ENCODE data around the gene ODF2.

Gene ODF2

DNA sequence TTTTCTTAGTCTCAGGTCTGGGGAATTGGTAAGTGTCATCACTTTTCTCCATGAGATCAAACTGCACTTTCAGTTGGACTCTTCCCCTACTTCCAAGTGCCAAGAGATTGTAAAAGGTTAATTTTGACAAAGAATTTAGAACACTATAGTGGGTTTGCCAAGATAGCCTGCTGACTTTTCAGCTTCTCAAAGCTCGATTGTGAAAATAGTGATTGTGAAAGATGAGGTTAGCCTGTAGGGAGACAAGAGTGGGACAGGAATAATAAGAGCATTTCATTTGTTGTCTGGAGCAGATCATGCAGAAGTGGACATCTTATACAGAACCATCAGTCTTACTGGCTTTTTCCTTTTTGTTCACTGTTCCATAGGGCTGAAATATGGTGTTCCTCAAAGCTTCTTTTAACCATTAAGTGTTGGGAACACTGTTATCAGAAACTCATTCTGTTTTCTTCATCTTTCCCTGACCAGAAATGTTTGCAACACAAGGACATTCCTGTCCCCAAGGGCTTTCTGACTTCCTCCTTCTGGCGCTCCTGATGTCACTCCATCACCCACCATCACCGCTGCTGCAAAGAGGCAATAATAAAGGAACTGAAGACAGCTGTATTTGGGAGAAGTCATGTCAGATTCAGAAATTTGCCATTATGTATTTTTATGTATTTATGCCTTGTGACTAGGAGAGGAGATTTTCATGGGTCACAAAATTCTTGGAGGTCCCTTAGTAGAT, 85.0 kb downstream of the ODF2 start:
- DNase-seq, result no peak

DNA sequence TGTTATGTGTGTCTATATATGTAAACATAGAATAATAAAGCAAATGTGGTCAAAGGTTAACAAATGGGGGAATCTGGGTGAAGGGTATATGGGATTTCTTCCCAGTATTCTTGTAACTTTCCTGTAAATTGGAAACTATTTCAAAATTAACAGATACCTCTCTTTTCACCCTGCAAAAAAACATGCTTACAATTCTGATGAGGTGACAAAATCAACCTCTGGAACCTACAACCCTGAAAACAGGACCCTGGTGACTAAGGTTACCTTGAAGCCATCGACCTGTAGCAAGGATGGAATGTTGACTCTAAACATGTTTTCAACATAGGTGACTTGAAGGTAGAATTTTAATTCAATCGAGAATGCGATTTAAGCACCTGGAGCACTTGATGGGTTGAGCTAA, 90.7 kb downstream of the ODF2 start:
- DNase-seq, result no peak

DNA sequence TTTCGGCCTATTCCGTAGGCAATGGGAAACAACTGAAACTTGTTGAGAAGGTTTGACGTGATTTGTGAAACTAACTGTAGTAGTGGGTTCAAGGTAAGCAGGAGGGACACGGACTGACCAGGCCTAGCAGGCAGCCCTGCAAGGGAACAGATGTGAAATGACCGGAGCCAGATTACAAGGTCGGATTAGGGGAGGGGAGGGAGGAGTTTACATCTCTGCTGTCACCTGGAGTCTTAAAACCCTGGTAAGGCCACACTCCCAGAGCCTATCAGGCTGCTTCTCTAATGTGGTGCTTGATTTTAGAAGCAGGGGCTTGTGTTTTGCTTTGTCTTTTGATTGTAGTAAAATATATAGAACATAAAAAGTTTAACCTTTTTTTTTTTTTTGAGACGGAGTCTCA, 93.1 kb downstream of the ODF2 start:
- no peak for DNase-seq

DNA sequence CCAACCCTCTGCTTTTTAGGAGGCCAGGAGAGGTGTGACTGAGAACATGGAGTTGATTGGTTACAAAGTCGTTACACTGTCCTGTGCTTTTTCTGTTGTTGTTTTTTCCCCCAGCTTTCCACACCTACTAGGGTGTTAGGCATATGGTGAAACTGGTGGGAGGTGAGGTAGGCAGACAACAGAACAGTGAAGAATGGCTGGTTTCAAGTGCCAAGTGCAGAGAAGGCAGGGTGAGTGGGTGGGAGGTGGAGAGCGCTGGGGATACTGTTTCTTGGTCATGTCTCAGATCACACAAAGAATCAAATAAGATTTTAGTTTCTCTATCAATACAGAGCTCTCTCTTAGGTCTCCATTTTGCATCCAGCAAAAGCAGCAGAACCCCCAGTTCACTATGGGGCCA, 94.4 kb downstream of the ODF2 start:
- DNase-seq, result no peak

Measured in NCI-H1694 treated with DMSO at 0.1 percent for 48 hours (cell line).